ENCODE results near the gene LYZL1.

DNA sequence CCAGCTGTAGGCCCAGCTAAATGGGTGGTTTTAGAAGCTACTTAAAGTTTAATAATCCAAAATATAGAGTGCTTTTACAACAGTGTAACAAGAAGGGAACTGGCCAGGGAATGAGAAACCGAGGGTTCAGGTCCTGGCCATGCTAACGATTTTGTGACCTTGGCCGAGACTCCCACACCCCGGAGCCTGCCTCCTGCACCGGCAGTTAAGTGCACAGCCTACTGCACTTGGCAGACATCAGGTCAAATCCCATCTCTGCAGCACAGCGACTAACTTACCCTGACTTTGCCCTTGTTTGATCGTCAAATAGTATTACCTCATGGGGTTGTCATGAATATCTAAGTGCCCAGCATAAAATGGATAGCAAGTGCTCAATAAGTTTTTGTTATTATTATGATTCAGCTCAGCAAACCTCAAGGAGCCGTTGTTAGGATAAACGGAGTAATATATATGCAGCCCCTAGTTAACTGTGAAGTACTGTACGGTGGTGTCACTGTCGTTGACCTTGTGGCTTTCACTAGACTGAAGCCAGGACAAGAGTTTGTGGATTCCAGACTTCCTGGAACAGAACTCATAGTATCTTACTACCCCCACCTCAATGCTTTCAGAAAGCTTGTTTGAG, 35.5 kb downstream of the LYZL1 start:
- TF ChIP-seq, protein P1, sequence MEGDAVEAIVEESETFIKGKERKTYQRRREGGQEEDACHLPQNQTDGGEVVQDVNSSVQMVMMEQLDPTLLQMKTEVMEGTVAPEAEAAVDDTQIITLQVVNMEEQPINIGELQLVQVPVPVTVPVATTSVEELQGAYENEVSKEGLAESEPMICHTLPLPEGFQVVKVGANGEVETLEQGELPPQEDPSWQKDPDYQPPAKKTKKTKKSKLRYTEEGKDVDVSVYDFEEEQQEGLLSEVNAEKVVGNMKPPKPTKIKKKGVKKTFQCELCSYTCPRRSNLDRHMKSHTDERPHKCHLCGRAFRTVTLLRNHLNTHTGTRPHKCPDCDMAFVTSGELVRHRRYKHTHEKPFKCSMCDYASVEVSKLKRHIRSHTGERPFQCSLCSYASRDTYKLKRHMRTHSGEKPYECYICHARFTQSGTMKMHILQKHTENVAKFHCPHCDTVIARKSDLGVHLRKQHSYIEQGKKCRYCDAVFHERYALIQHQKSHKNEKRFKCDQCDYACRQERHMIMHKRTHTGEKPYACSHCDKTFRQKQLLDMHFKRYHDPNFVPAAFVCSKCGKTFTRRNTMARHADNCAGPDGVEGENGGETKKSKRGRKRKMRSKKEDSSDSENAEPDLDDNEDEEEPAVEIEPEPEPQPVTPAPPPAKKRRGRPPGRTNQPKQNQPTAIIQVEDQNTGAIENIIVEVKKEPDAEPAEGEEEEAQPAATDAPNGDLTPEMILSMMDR (conservative IDR thresholded peaks at IDR 0.05; ENCODE audit: low read length), result no peak
- TF ChIP-seq EZH2phosphoT487 (IDR thresholded peaks at IDR 0.05; ENCODE audit: borderline replicate concordance), result no peak

Data from Loucy (cell line).